Endothelial cell of umbilical vein (primary cell): ENCODE measurements around the gene CTBP2. TPM values are rescaled to one million over a fixed set of nuclear protein-coding genes. Genes with fewer than 3 reads are reported as not detected.

ENCODE experiments used
- BruUV-seq: library from RNA; stranded (reverse); fragments of 400-500 nt; replicated peaks from 2 replicates; lab custom pipeline; 2021; lab: Mats Ljungman, UMichigan
- CTCF ChIA-PET: fragments of 300-600, 350-600 bp; sonication (Branson Sonifier 250); formaldehyde crosslinking; loops from one replicate; lab custom pipeline; 2021; ENCODE audit warnings: antibody characterized with exemption, inconsistent platforms; lab: Charles Lee
- POLR2A ChIA-PET: fragments of 300-600, 350-600 bp; sonication (Branson Sonifier 250); formaldehyde crosslinking; loops from one replicate; lab custom pipeline; 2021; ENCODE audit warnings: antibody characterized with exemption, inconsistent platforms; lab: Charles Lee
- DNase-seq: peaks from one replicate; pipeline ENCODE4 v3.0.0-alpha.2; 2011; ENCODE audit warnings: low read depth, low spot score
- FAIRE-seq: peaks from 2 replicates; lab custom pipeline; 2011; peaks lifted over from hg19 to GRCh38; lab: Jason Lieb, UNC
- H2AFZ ChIP-seq: 2 replicates; pipeline ENCODE4 v1.6.0; 2012; ENCODE audit warnings: low read depth, low read length, control low read depth, inconsistent platforms
- H3K27ac ChIP-seq: 2 replicates; pipeline ENCODE4 v1.5.1; 2011; ENCODE audit warnings: low read depth, mild to moderate bottlenecking, control low read depth, low read length, moderate library complexity; ENCODE audit not compliant: insufficient read depth
- H3K27me3 ChIP-seq, 2 experiments: 2 replicates each; pipeline versions ENCODE4 v1.6.0 to v1.6.1; 2011; ENCODE audit warnings: low read length in 2 of 2, mixed read lengths in 1 of 2; ENCODE audit not compliant: control insufficient read depth in 2 of 2, insufficient read depth in 2 of 2
- H3K36me3 ChIP-seq, 2 experiments: 2 replicates in 1 of 2; 3 replicates in 1 of 2; pipeline ENCODE4 v1.5.1; 2011; ENCODE audit warnings: low read length in 2 of 2, mild to moderate bottlenecking in 1 of 2, moderate library complexity in 1 of 2; ENCODE audit not compliant: control insufficient read depth in 2 of 2, insufficient read depth in 2 of 2; ENCODE audit errors: extremely low read depth in 1 of 2
- H3K4me1 ChIP-seq: 3 replicates; pipeline ENCODE4 v1.5.1; 2011; ENCODE audit warnings: mild to moderate bottlenecking, low read length; ENCODE audit not compliant: control insufficient read depth, insufficient read depth; ENCODE audit errors: extremely low read depth
- H3K4me2 ChIP-seq: 2 replicates; pipeline ENCODE4 v1.6.1; 2011; ENCODE audit warnings: low read length, control low read depth, mixed read lengths; ENCODE audit not compliant: insufficient read depth
- H3K4me3 ChIP-seq, 3 experiments: fragments of 200-600 bp in 1 of 3; sonication (generic), shearing (Covaris generic) in 1 of 3; replicated peaks in 1 of 3; 2 replicates each; pipeline ENCODE4 v1.5.1; 2011 to 2016; ENCODE audit warnings: control low read depth in 3 of 3, low read length in 3 of 3, mild to moderate bottlenecking in 2 of 3, inconsistent platforms in 1 of 3, low read depth in 1 of 3, moderate library complexity in 1 of 3; ENCODE audit not compliant: insufficient read depth in 1 of 3
- H3K79me2 ChIP-seq: 2 replicates; pipeline ENCODE4 v1.6.0; 2012; ENCODE audit warnings: low read length, inconsistent platforms; ENCODE audit not compliant: control insufficient read depth, insufficient read depth
- H3K9ac ChIP-seq: replicated peaks from 2 replicates; pipeline ENCODE3; 2011; ENCODE audit warnings: low read length, control low read depth; ENCODE audit not compliant: insufficient read depth; ENCODE audit errors: extremely low read depth
- H3K9me1 ChIP-seq: replicated peaks from 3 replicates; pipeline ENCODE4 v1.6.0; 2011; ENCODE audit warnings: mild to moderate bottlenecking, low read length; ENCODE audit not compliant: control insufficient read depth, insufficient read depth; ENCODE audit errors: extremely low read depth
- H3K9me3 ChIP-seq: replicated peaks from 2 replicates; pipeline ENCODE4 v1.5.1; 2012; ENCODE audit warnings: low read length, inconsistent platforms; ENCODE audit not compliant: control insufficient read depth, insufficient read depth
- H4K20me1 ChIP-seq: replicated peaks from 2 replicates; pipeline ENCODE3; 2011; ENCODE audit warnings: mild to moderate bottlenecking, low read length; ENCODE audit not compliant: control insufficient read depth, insufficient read depth; ENCODE audit errors: extremely low read depth
- CTCF ChIP-seq, 2 donors: IDR thresholded peaks; 1 replicate in 1 of 2; 2 replicates in 1 of 2; pipeline ENCODE4 v1.5.1; 2011; ENCODE audit warnings: low read length in 2 of 2, mild to moderate bottlenecking in 2 of 2, moderate library complexity in 2 of 2, control low read depth in 1 of 2, inconsistent platforms in 1 of 2, low read depth in 1 of 2; ENCODE audit not compliant: insufficient read depth in 1 of 2; ENCODE audit errors: extremely low read depth in 1 of 2
- EZH2 ChIP-seq: IDR thresholded peaks from 2 replicates; pipeline ENCODE4 v1.6.1; 2012; ENCODE audit warnings: borderline replicate concordance, low read depth, mild to moderate bottlenecking, moderate library complexity, low read length, inconsistent platforms; ENCODE audit not compliant: severe bottlenecking
- FOS ChIP-seq: IDR thresholded peaks from 2 replicates; pipeline ENCODE4 v1.6.1; 2011; ENCODE audit warnings: mild to moderate bottlenecking, low read length, moderate library complexity, borderline replicate concordance; ENCODE audit not compliant: insufficient read depth
- GATA2 ChIP-seq: IDR thresholded peaks from 2 replicates; pipeline ENCODE4 v1.7.0; 2011; ENCODE audit warnings: low read depth, mild to moderate bottlenecking, moderate library complexity, mixed read lengths, low read length; ENCODE audit not compliant: insufficient read length, insufficient read depth
- JUN ChIP-seq: IDR thresholded peaks from 2 replicates; pipeline ENCODE4 v1.6.1; 2011; ENCODE audit warnings: borderline replicate concordance, low read depth; ENCODE audit not compliant: insufficient read length, insufficient read depth
- MYC ChIP-seq: IDR thresholded peaks from one replicate; pipeline ENCODE4 v1.6.1; 2011; ENCODE audit warnings: mild to moderate bottlenecking, low read depth, low read length
- POLR2AphosphoS5 ChIP-seq: IDR thresholded peaks from 2 replicates; pipeline ENCODE4 v1.6.1; 2012; ENCODE audit warnings: low read depth, mild to moderate bottlenecking, control low read depth, low read length, moderate library complexity; ENCODE audit not compliant: insufficient read depth
- dilution Hi-C: fragments of 300-500 bp; cut with MboI; formaldehyde crosslinking; loops from one replicate; pipeline ENCODE4 v1.15.0; 2019; ENCODE audit warnings: low sequenced_read_pairs; ENCODE audit not compliant: extremely low pct_ligation_motif_present
- intact Hi-C: fragments of 100-400 bp; cut with micrococcal nuclease; formaldehyde crosslinking; loops from one replicate; pipeline ENCODE4 v1.10.0; 2022
- polyA plus RNA-seq, 4 experiments: library from polyadenylated mRNA; depleted of rRNA in 3 of 4; stranded (reverse) in 3 of 4; unstranded in 1 of 4; fragments of >200 nt; gene quantifications; 2 replicates each; pipeline versions ENCODE4 v1.2.1 to v1.2.3, GENCODE V29; 2011 to 2012; ENCODE audit warnings: missing spikeins in 1 of 4
- total RNA-seq: library from RNA; stranded (reverse); gene quantifications from 2 replicates; pipeline ENCODE4 v1.2.3, GENCODE V29; 2021
- TF ChIP-seq, protein P1 (sequence below): IDR thresholded peaks from 2 replicates; pipeline ENCODE4 v1.6.1; 2011; ENCODE audit not compliant: insufficient read depth, insufficient read length

The CTBP2 gene
- total and polyA plus RNA-seq, 2 donors (not counting 3 experiments of a cell fraction or from before 2014, with no cell fraction given) = 118 to 128 TPM

DNA sequence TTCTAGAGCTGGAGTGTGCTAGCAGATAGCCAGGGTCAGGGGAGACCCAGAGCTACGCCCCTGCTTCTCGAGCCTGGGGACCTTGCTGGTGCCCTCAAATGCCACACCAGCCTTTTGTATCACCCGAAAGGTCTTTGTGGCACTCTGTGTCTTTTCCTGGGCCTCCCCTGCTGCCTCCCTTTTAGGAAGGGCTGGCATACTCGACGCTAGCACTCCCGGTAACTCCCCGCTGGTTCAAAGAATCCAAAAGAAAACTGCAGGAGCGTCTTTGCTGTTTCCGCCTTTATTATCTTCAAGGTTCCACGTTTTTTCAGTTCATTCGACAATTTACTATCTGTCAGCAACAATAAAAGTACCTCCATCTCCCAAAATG is 36.3 kb downstream of the CTBP2 start:
- FAIRE-seq (no peak), DNase-seq (no peak)
- Histone ChIP-seq H3K36me3 (peaks cover 3 to 17% of the 10 kb centered on the region in 2 experiments), H3K9ac (no peak overlapping the region), H3K27ac (no peak overlapping the region), H4K20me1 (peaks cover 14% of the 10 kb centered on the region), H3K27me3 (no peaks in the 10 kb centered on the region), H3K79me2 (peaks cover 100% of the 10 kb centered on the region), H3K4me3 (no peak overlapping the region), H3K9me3 (no peaks in the 10 kb centered on the region), H3K9me1 (no peaks in the 10 kb centered on the region), H3K4me1 (no peaks in the 10 kb centered on the region), H2AFZ (no peak overlapping the region), H3K4me2 (no peak overlapping the region)
- POLR2A ChIA-PET = no interaction called here
- CTCF ChIA-PET = interaction anchor here (0.9 to 1.2 kb wide), 3 partner anchors 11 to 40 kb away, joined by 3 to 4 read pairs (median 3); no protein-coding TSS in a partner anchor
- intact Hi-C loops (no loop called here), dilution Hi-C loops (no loop called here)
- TF ChIP-seq, protein P1, sequence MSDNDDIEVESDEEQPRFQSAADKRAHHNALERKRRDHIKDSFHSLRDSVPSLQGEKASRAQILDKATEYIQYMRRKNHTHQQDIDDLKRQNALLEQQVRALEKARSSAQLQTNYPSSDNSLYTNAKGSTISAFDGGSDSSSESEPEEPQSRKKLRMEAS = no peak
- TF ChIP-seq GATA2 (no peak), FOS (no peak), JUN (no peak), MYC (no peak), EZH2 (no peak), CTCF (IDR thresholded peaks at IDR 0.05; ENCODE audit: extremely low read depth in 1 of 2, insufficient read depth in 1 of 2, low read depth in 1 of 2, low read length in 2 of 2) (no peak), POLR2AphosphoS5 (no peak)
- BruUV-seq = no TSS peak
